Measurements from ENCODE around the gene NCKAP5.

DNA sequence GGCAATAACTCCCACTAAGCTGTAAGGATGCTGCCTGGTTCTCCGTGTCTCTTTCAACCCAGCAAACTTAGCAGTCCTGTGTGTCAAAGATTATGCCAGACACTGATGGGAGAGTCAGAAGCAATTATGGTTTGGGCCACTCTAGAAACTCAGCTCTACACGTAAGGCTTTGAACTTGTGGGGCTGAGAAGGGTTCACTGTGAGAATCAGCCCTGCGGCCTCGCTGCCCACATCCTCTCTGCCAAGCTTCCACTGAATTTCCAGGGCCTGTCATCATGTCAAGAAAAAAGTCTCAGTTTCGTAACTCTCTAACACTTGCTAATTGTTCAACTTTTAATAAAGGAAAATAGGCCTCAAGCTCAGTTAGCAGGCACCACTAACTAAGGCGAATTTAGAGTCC, 589.4 kb downstream of the NCKAP5 start:
- no peak for TF ChIP-seq SIN3A (IDR thresholded peaks at IDR 0.05; ENCODE audit: borderline replicate concordance, insufficient read depth, low read length)
- no peak for TF ChIP-seq TAF1 (IDR thresholded peaks at IDR 0.05; ENCODE audit: borderline replicate concordance, insufficient read depth, low read length)

Data from PFSK-1 (cell line).